ENCODE data around the gene LSM12.

LSM12 gene

DNA sequence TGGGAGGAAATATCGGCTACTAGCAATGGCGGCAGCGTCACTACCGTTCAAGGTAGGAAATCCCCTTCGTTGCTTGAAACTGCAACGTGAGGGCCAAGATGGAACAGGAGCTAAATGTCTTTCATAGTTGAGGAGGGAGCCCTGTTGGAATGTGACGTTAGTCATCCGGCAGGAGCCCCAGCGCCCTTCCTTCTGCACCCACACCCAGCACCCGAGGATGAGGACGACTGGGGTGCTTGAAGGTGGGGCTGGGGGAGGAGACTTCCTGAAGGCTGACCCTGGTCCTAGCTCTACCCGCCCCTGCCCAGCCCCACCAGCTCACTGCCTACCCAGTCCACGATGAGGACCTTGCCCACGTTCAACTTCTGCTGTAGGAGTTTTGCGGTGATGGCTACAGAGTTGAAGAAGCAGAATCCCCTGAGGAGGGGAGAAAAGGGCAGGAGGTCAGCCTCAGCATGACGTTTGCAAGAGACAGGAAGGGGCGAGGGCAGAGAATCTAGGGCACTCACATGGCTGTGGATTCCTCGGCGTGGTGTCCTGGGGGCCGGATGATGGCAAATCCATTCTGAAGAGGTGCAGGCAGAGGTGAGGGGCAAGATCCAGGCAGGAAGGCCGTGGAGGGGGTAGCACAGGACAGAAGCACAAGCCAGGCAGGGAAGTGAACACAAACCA, 15.9 kb upstream of the LSM12 start:
- TF ChIP-seq, protein P1, sequence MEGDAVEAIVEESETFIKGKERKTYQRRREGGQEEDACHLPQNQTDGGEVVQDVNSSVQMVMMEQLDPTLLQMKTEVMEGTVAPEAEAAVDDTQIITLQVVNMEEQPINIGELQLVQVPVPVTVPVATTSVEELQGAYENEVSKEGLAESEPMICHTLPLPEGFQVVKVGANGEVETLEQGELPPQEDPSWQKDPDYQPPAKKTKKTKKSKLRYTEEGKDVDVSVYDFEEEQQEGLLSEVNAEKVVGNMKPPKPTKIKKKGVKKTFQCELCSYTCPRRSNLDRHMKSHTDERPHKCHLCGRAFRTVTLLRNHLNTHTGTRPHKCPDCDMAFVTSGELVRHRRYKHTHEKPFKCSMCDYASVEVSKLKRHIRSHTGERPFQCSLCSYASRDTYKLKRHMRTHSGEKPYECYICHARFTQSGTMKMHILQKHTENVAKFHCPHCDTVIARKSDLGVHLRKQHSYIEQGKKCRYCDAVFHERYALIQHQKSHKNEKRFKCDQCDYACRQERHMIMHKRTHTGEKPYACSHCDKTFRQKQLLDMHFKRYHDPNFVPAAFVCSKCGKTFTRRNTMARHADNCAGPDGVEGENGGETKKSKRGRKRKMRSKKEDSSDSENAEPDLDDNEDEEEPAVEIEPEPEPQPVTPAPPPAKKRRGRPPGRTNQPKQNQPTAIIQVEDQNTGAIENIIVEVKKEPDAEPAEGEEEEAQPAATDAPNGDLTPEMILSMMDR (conservative IDR thresholded peaks at IDR 0.05; ENCODE audit: low read depth): no peak
- peak overlapping the region; percentile 90 for H3K27ac ChIP-seq
- CTCF ChIA-PET: interaction anchor here (0.6 kb wide), 1 partner anchor 203 kb away, joined by 4 read pairs; no protein-coding TSS in a partner anchor
- DNase-seq (ENCODE audit: low spot score): no peak
- POLR2A ChIA-PET (ENCODE audit: low non-redundant PET): no interaction called here

DNA sequence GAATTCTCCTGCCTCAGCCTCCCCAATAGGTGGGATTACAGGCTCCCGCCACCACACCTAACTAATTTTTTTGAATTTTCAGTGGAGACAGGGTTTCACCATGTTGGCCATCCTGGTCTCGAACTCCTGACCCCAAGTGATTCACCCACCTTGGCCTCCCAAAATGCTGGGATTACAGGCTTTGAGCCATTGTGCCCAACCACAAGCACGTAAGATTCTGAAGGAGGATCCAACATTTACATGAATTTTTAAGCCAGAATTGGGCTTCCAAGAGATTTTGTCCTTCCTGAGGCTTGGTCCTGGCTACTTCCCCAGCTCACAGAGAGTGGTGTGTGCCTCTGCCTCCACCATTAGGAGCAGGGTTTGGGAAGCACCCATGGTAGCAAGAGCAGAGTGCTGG, 15.2 kb upstream of the LSM12 start:
- TF ChIP-seq, protein P1 (conservative IDR thresholded peaks at IDR 0.05; ENCODE audit: low read depth): no peak
- CTCF ChIA-PET: interaction anchor here (0.6 kb wide), 1 partner anchor 204 kb away, joined by 4 read pairs; no protein-coding TSS in a partner anchor
- POLR2A ChIA-PET (ENCODE audit: low non-redundant PET): interaction anchor here (0.7 kb wide), 1 partner anchor 11 kb away, joined by 7 read pairs; no protein-coding TSS in a partner anchor
- DNase-seq (ENCODE audit: low spot score): no peak
- peak overlapping the region; percentile 90 for H3K27ac ChIP-seq

DNA sequence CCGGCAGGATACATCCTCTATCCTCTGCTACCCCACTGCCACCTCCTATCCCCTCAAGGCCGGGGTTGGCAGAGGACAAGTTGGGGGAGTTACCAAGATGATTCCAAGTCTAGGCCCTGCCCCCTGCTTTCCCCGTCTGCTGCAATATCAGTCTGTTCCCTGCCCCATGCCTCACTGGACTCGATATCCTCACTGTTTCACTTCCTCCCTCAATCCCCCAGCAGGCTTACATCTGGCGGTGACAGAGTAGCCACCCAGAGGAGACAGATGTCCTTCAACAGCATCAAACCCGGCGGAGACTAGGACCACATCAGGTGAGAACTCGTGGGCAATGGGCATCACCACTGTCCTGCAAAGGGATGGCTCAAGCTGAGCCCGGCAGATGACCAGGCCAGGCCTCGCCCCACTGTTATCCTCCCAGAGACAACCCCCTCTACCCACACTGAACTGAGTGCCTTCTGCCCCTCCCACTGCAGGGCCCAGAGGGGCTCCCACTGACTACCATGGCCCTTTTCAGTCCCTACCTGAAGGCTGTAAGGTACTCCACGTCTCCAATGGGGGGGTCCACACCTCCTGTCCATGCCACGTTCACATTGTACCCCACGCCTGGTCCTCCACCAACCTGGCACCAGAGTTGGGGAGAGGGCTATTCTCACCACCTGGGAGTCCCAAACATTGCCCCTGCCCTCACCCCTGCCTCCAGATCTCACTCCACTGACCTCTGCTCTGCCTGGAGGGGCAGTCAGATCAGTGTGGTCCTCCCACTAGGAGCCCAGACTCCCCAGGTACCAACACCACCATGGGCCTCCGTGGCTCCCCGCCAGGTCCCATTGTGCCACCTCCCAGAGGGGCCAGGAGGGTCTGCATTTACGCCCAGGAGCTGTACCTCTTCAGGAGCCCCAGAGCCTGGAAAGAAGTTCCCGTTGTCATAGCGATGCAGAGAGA, 13.7 kb upstream of the LSM12 start:
- CTCF ChIA-PET: no interaction called here
- DNase-seq (ENCODE audit: low spot score): no peak
- POLR2A ChIA-PET (ENCODE audit: low non-redundant PET): no interaction called here
- peak overlapping the region; percentile 90 for H3K27ac ChIP-seq
- TF ChIP-seq, protein P1 (conservative IDR thresholded peaks at IDR 0.05; ENCODE audit: low read depth): no peak

DNA sequence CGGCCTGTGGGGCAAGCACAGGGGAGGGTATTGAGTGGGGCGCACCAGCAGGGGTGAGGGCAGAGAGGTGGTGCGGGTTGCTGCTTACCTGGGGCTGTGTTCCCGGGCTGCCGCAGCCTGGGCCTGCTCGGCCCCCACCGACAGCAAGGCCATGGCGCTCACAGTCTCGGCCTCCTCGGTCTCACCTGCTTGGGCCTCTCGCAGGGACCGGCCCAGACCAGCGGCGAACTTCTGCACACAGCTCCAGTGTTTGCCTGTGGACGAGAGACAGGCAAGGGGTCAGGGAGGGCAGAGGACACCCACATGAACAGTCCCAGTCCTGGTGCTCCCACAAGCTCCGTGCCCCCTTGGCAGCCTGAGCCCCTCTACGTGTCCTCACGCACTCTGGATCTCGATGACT, 11.9 kb upstream of the LSM12 start:
- TF ChIP-seq, protein P1 (conservative IDR thresholded peaks at IDR 0.05; ENCODE audit: low read depth): no peak
- H3K27ac ChIP-seq: peak overlapping the region; percentile 41
- CTCF ChIA-PET: interaction anchor here (0.7 kb wide), 1 partner anchor 37 kb away, joined by 3 read pairs; no protein-coding TSS in a partner anchor
- DNase-seq (ENCODE audit: low spot score): no peak
- POLR2A ChIA-PET (ENCODE audit: low non-redundant PET): interaction anchor here (0.6 kb wide), 1 partner anchor 63 kb away, joined by 4 read pairs; no protein-coding TSS in a partner anchor

DNA sequence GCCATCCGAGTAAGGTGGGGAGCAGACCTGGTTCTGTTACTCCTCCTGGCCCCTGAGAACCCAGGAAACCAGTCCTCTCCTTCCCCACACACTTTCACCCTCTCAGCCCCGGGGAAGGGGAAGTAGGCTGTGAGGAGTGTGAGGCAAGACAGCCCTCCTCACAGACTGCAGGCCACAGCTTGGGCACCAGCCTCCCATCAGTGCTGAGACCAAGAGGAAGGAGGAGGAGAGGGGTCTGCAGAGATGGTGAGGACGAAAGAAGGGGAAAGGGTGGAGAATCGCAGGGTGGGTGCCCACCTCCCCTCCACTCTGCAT, 11.1 kb upstream of the LSM12 start:
- TF ChIP-seq, protein P1 (conservative IDR thresholded peaks at IDR 0.05; ENCODE audit: low read depth): no peak
- ChIA-PET CTCF (no interaction called here), POLR2A (ENCODE audit: low non-redundant PET) (no interaction called here)
- no peak for DNase-seq (ENCODE audit: low spot score)
- peak overlapping the region; percentile 41 for H3K27ac ChIP-seq

DNA sequence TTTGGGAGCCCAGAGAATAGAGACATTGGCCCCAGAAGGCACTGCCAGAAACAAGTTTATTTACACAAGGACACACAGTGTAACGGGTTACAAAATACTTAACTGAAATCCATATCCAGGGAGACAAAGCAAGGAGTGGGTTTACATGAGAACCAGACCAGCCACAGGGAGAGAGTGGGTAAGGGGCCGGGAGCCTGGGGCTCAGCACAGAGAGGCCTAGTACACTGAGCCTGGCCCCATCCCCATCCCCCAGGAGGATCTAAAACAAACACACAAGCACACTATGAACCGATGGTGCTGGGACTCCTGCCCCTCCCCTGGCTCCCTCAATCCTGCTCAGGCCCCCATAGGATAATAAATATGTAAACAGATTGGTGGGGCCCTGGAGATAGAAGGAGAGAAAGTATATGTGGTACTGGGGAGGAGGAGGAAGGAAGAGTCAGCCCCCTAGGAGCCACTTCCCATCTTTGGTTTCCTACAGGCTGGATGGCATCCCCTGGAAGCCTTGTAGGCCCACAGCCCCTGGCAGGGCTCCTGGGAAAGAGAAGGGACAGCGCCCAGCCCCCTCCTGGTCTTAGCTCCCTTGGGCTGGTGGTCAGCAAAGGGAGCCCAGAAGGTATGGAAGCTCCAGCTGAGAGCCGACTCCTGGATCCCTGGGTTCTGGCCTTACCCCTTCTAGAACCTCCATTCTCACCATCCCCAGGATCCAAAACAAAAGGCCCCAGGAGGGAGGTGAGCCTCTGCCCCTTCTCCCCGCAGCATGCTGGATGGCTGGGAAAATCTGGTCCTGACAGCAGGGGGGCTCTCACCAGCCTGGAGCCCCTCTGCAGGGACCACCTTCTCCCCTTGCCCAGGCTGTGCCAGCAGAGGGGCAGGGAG, 10.5 kb upstream of the LSM12 start:
- TF ChIP-seq, protein P1 (conservative IDR thresholded peaks at IDR 0.05; ENCODE audit: low read depth): no peak
- peak overlapping the region; percentile 41 for H3K27ac ChIP-seq
- ChIA-PET CTCF (no interaction called here), POLR2A (ENCODE audit: low non-redundant PET) (no interaction called here)
- DNase-seq (ENCODE audit: low spot score): no peak
